Aorta (tissue), 5 donors: ENCODE measurements around the gene FERD3L. TPM values are rescaled to one million over a fixed set of nuclear protein-coding genes. Genes with fewer than 3 reads are reported as not detected.

Experiments
- ATAC-seq: fragments of 200-7000 bp; cut with Tn5 transposase; one replicate; pipeline ENCODE4 v1.9.1; 2022; ENCODE audit warnings: moderate library complexity; ENCODE audit not compliant: low FRiP score
- DNase-seq, 2 donors: peaks; one replicate each; pipeline ENCODE4 v3.0.0-alpha.2; 2020
- H3K27ac ChIP-seq, 2 donors: one replicate each; pipeline ENCODE4 v1.5.1; 2013; ENCODE audit warnings: low read length in 2 of 2, mild to moderate bottlenecking in 2 of 2, moderate library complexity in 2 of 2, control low read depth in 1 of 2, inconsistent platforms in 1 of 2, low read depth in 1 of 2
- H3K27me3 ChIP-seq, 2 donors: one replicate each; pipeline ENCODE4 v1.6.1; 2013; ENCODE audit warnings: control low read depth in 1 of 2, low read length in 1 of 2, mild to moderate bottlenecking in 1 of 2, moderate library complexity in 1 of 2; ENCODE audit not compliant: insufficient read depth in 2 of 2, control insufficient read depth in 1 of 2
- H3K36me3 ChIP-seq, 2 donors: one replicate each; pipeline ENCODE4 v1.6.1; 2013; ENCODE audit warnings: control low read depth in 1 of 2, low read length in 1 of 2, mild to moderate bottlenecking in 1 of 2; ENCODE audit not compliant: insufficient read depth in 2 of 2, control insufficient read depth in 1 of 2
- H3K4me1 ChIP-seq, 2 donors: one replicate each; pipeline ENCODE4 v1.6.1; 2013; ENCODE audit warnings: low read length in 2 of 2, control low read depth in 1 of 2, mild to moderate bottlenecking in 1 of 2, moderate library complexity in 1 of 2; ENCODE audit not compliant: insufficient read depth in 2 of 2, control insufficient read depth in 1 of 2
- H3K4me3 ChIP-seq, 2 donors: one replicate each; pipeline ENCODE4 v1.5.1; 2013; ENCODE audit warnings: low read length in 2 of 2, control low read depth in 1 of 2, mild to moderate bottlenecking in 1 of 2
- H3K9me3 ChIP-seq: one replicate; pipeline ENCODE4 v1.6.1; 2013; ENCODE audit warnings: mild to moderate bottlenecking, low read length; ENCODE audit not compliant: control insufficient read depth
- WGBS, 2 donors: extraction: QIAGEN DNeasy Blood & Tissue Kit; methylation state at CpG; one replicate each; pipeline ENCODE4 v1.1.7; 2013; 5-methylcytosine and 5-hydroxymethylcytosine counted together
- intact Hi-C, 2 donors: fragments of 100-400 bp; cut with DNase I; formaldehyde crosslinking; loops; one replicate each; pipeline versions ENCODE4 v1.14.2 to v1.15.0; 2022
- polyA plus RNA-seq, 2 donors: library from polyadenylated mRNA; stranded (reverse); fragments of 200-250 nt; gene quantifications; one replicate each; pipeline ENCODE4 v1.2.3, GENCODE V29; 2013
- total RNA-seq, 2 donors: library from RNA; stranded (reverse); fragmentation: NEBNext Ultra II Directional; extraction: Animal tissue kit (Norgen Biotek cat#: 25700); gene quantifications; one replicate each; pipeline ENCODE4 v1.2.1, GENCODE V29; 2021
- donor health status: healthy with polysubstance abuse.
- donor health status: Bipolar disorder and iron deficiency.
- donor health status: DM: no; HTN: no; CAD: no.
- donor health status: DM: no; HTN: no; CAD: no.
- donor health status: DM: yes; HTN: yes; CAD: no.

FERD3L gene
- total and polyA plus RNA-seq, 4 donors = not detected

- Histone ChIP-seq H3K4me1 (no peaks in the 10 kb centered on the region), H3K36me3 (no peaks in the 10 kb centered on the region), H3K4me3 (no peak overlapping the region), H3K27ac (no peak overlapping the region), H3K27me3 (no peaks in the 10 kb centered on the region), H3K9me3 (no peaks in the 10 kb centered on the region)
- intact Hi-C loops = loop anchor here (10.0 kb wide), 3 partner anchors 144 to 534 kb away; no protein-coding TSS in a partner anchor
- DNase-seq (peak in 1 of 2 donors; percentile 72), ATAC-seq (no peak)
- WGBS, 2 donors = 77% methylated on average over 28 of the region's 28 CpGs
Measured at GRCh38 chr7:19118636-19119371, 26.4 kb downstream of the FERD3L start.

- Histone ChIP-seq H3K27ac (peak overlapping the region in 1 of 2 donors; percentile 43), H3K36me3 (no peaks in the 10 kb centered on the region), H3K4me3 (peak overlapping the region; percentile 68 to 90), H3K9me3 (no peaks in the 10 kb centered on the region), H3K4me1 (no peaks in the 10 kb centered on the region), H3K27me3 (no peaks in the 10 kb centered on the region)
- 4% methylated on average over 46 to 51 of the region's 51 CpGs for WGBS, 2 donors
- ATAC-seq = peak; percentile 69
- intact Hi-C loops = loop anchor here (10.0 kb wide), 3 partner anchors 143 to 533 kb away; no protein-coding TSS in a partner anchor
- DNase-seq = peak; percentile 44 to 76
Measured at GRCh38 chr7:19117870-19118608, 27.2 kb downstream of the FERD3L start.

DNA sequence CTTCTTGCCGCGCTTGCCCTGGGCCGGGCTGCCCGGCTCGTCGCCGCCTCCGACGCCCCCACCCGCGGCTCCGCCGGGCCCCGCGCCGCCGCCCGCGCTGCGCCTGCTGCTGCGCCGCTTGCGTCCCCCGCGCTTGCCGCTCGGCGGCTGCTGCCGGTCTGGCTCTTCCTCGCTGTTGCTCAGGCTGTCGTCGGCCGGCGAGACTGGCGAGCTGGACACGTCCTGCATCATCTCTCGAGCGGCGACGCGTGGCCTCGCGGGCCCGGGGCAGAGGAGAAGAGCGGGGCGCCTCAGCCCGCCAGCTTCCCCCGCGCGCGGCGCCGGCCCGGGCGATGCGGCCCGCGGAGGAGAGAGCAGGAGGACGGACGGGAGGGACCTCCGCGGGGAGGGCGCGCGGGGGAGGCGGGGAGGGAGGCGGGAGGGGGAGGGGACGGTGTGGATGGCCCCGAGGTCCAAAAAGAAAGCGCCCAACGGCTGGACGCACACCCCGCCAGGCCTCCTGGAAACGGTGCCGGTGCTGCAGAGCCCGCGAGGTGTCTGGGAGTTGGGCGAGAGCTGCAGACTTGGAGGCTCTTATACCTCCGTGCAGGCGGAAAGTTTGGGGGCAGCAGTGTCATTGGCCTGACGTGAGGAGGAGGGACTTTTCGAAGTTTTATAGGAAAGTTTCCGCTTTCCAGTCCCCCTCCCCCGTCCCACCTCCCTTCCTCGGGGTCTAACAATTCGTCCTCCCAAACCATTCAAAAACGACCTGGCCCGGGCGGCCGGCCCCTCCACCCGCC, 27.9 kb downstream of the FERD3L start, which contains the start of gene TWIST1:
Gene TWIST1, minus strand, starts transcription at position 546 of the 779 bp plus-strand sequence. Its CDS starts 315 bp downstream, at position 231.
- DNase-seq (peak; percentile 79 to 90), ATAC-seq (peak; percentile 84)
- Histone ChIP-seq H3K9me3 (no peaks in the 10 kb centered on the region), H3K27ac (peak within 1 kb of the TSS; percentile 2 to 61), H3K4me1 (no peaks in the 10 kb centered on the region), H3K4me3 (peak within 1 kb of the TSS; percentile 68 to 90), H3K27me3 (no peaks in the 10 kb centered on the region), H3K36me3 (no peaks in the 10 kb centered on the region)
- intact Hi-C loops = loop anchor here (10.0 kb wide), 3 partner anchors 142 to 532 kb away; no protein-coding TSS in a partner anchor
- 0 to 1% methylated on average over 53 to 91 of the region's 91 CpGs for WGBS, 2 donors

- Histone ChIP-seq H3K36me3 (no peaks in the 10 kb centered on the region), H3K4me1 (no peaks in the 10 kb centered on the region), H3K9me3 (no peaks in the 10 kb centered on the region), H3K27ac (peak overlapping the region; percentile 2 to 38), H3K4me3 (peak overlapping the region; percentile 68 to 90), H3K27me3 (no peaks in the 10 kb centered on the region)
- 0 to 1% methylated on average over 60 to 70 of the region's 70 CpGs for WGBS, 2 donors
- DNase-seq (peak; percentile 49 to 79), ATAC-seq (peak; percentile 11)
- intact Hi-C loops = loop anchor here (10.0 kb wide), 3 partner anchors 142 to 532 kb away; no protein-coding TSS in a partner anchor
Measured at GRCh38 chr7:19116121-19117090, 28.8 kb downstream of the FERD3L start.

DNA sequence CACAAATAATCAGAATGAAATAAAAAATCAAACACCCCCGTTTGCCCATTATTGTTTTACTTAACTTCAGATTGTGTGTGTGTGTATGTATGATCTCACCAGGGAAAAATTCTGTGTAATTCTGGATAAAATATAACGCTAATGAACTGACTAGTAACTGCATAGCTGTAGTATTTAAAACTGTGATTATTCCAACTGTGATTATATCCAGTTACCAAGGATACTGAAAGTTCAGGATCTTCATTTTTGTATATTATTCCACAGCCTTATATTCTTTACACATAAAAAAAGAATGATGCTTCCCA, 30.7 kb downstream of the FERD3L start:
- Histone ChIP-seq H3K4me1 (no peaks in the 10 kb centered on the region), H3K4me3 (no peak overlapping the region), H3K36me3 (no peaks in the 10 kb centered on the region), H3K27me3 (no peaks in the 10 kb centered on the region), H3K9me3 (no peaks in the 10 kb centered on the region), H3K27ac (no peak overlapping the region)
- intact Hi-C loops = loop anchor here (5.0 to 10.0 kb wide), 4 partner anchors 140 to 762 kb away; no protein-coding TSS in a partner anchor
- ATAC-seq (no peak), DNase-seq (no peak)
- WGBS, 2 donors = 3% methylated on average over 2 of the region's 2 CpGs

DNA sequence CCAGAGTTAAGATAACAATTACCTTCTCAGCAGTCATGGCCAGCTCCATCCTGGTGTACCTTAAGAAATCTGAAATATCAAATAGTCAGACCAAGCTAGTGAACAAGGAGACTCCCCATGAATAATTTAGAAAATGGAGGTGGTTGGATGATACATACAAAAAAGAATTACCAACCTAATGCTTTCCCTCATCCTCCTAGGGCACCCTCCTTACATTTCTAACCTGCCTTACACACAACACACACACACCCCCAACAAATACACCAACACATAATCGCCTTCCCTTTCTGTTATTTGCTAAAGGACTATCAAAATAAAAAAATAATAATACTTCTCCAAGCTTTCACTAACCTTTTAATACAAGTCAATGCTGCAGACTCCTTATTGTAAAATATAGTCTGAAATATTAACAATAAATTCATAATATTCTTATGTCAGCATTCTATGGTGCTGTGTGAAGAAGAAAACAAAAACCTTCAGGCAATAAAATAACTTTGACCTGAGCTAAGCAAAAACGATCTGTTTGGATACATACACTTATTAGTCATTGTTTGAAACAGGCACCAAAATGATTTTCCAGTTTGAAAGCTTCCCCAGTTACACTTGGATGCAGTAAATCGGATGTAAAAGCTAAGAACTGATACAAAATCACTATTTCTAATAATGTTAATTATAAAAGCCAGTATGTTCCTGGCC, 31.2 kb downstream of the FERD3L start:
- Histone ChIP-seq H3K27me3 (no peaks in the 10 kb centered on the region), H3K27ac (no peak overlapping the region), H3K36me3 (no peaks in the 10 kb centered on the region), H3K4me1 (no peaks in the 10 kb centered on the region), H3K9me3 (no peaks in the 10 kb centered on the region), H3K4me3 (no peak overlapping the region)
- ATAC-seq (no peak), DNase-seq (no peak)
- intact Hi-C loops = loop anchor here (5.0 to 10.0 kb wide), 4 partner anchors 139 to 762 kb away; no protein-coding TSS in a partner anchor
- 18 to 21% methylated on average over 3 of the region's 3 CpGs for WGBS, 2 donors

GRCh38 chr7:19113002-19113350, 32.2 kb downstream of the FERD3L start:
- no peak overlapping the region for H3K27ac ChIP-seq

More at GRCh38 chr7:19113002-19113350, 32.2 kb downstream of the FERD3L start:
- H3K9me3 ChIP-seq = no peaks in the 10 kb centered on the region
- no peak for DNase-seq
- H3K27me3 ChIP-seq = no peaks in the 10 kb centered on the region
- intact Hi-C loops = loop anchor here (5.0 to 10.0 kb wide), 4 partner anchors 138 to 761 kb away; no protein-coding TSS in a partner anchor
- H3K4me3 ChIP-seq = peak overlapping the region; percentile 20 to 63
- no peak for ATAC-seq
- no peaks in the 10 kb centered on the region for H3K4me1 ChIP-seq
- H3K36me3 ChIP-seq = no peaks in the 10 kb centered on the region
- 6 to 9% methylated on average over 4 of the region's 4 CpGs for WGBS, 2 donors
